B cell (primary cell): ENCODE data around the gene STMN3. TPM values are rescaled to one million over a fixed set of nuclear protein-coding genes. Genes with fewer than 3 reads are reported as not detected.
"Not testable (repeated sequence)": the region's sequence is repeated elsewhere in the genome, so short reads cannot be mapped to it uniquely, and the experiment has no call there.

Experiments
- ATAC-seq: fragments of 200-7000 bp; cut with Tn5 transposase; one replicate; pipeline ENCODE4 v1.10.0; 2021; ENCODE audit warnings: low read depth, mild to moderate bottlenecking, moderate number of reproducible peaks, moderate library complexity
- CTCF ChIA-PET: fragments of 350-600 bp; sonication (Branson Sonifier 250); formaldehyde crosslinking; loops from one replicate; lab custom pipeline; 2021; ENCODE audit warnings: antibody characterized with exemption, inconsistent platforms; lab: Charles Lee
- POLR2A ChIA-PET: fragments of 350-600 bp; sonication (Branson Sonifier 250); formaldehyde crosslinking; loops from one replicate; lab custom pipeline; 2021; ENCODE audit warnings: antibody characterized with exemption; lab: Charles Lee
- DNase-seq: peaks from one replicate; pipeline ENCODE4 v3.0.0; 2013
- H2AFZ ChIP-seq: 2 replicates; pipeline ENCODE4 v1.6.1; 2012; ENCODE audit warnings: mild to moderate bottlenecking, low read depth, low read length; ENCODE audit not compliant: insufficient read depth, poor library complexity, severe bottlenecking
- H3K27ac ChIP-seq, 2 donors: 1 replicate in 1 of 2; 2 replicates in 1 of 2; pipeline ENCODE4 v1.5.1; 2012 to 2013; ENCODE audit warnings: low read length in 2 of 2, mild to moderate bottlenecking in 2 of 2, moderate library complexity in 1 of 2
- H3K27me3 ChIP-seq, 4 experiments: fragments of 200-600 bp in 1 of 4; sonication (generic) in 1 of 4; replicated peaks in 1 of 4; 1 replicate in 2 of 4; 2 replicates in 2 of 4; pipeline versions ENCODE4 v1.6.1 to v1.7.0; 2013 to 2016; ENCODE audit warnings: low read length in 3 of 4, mild to moderate bottlenecking in 2 of 4, mixed read lengths in 1 of 4, moderate library complexity in 1 of 4; ENCODE audit not compliant: insufficient read depth in 4 of 4, control insufficient read depth in 3 of 4; ENCODE audit errors: control extremely low read depth in 1 of 4
- H3K36me3 ChIP-seq, 2 experiments: replicated peaks in 1 of 2; 1 replicate in 1 of 2; 2 replicates in 1 of 2; pipeline versions ENCODE4 v1.6.1 to v1.7.1; 2013; ENCODE audit warnings: low read length in 1 of 2; ENCODE audit not compliant: insufficient read depth in 2 of 2, control insufficient read depth in 1 of 2; ENCODE audit errors: control extremely low read depth in 1 of 2, extremely low read depth in 1 of 2
- H3K4me1 ChIP-seq, 2 donors: fragments of 200-600 bp in 1 of 2; sonication (generic) in 1 of 2; 1 replicate in 1 of 2; 2 replicates in 1 of 2; pipeline versions ENCODE4 v1.5.1 to v1.6.1; 2013 to 2017; ENCODE audit warnings: low read length in 2 of 2; ENCODE audit not compliant: control insufficient read depth in 2 of 2, insufficient read depth in 2 of 2
- H3K4me2 ChIP-seq: replicated peaks from 2 replicates; pipeline ENCODE3; 2012; ENCODE audit warnings: mild to moderate bottlenecking, low read depth, low read length; ENCODE audit not compliant: poor library complexity, severe bottlenecking
- H3K4me3 ChIP-seq, 5 experiments: fragments of 200-600 bp in 1 of 5; sonication (generic) in 1 of 5; 1 replicate in 3 of 5; 2 replicates in 2 of 5; pipeline versions ENCODE4 v1.5.1 to v1.7.0; 2011 to 2016; ENCODE audit warnings: low read length in 4 of 5, mild to moderate bottlenecking in 4 of 5, low read depth in 2 of 5, control low read depth in 1 of 5, moderate library complexity in 1 of 5; ENCODE audit not compliant: insufficient read depth in 1 of 5; ENCODE audit errors: control extremely low read depth in 1 of 5, extremely low read depth in 1 of 5
- H3K79me2 ChIP-seq: fragments of 200-600 bp; sonication (generic); one replicate; pipeline ENCODE4 v1.6.0; 2016; ENCODE audit warnings: low read length; ENCODE audit not compliant: control insufficient read depth, insufficient read depth
- H3K9ac ChIP-seq: fragments of 200-600 bp; sonication (generic); 2 replicates; pipeline ENCODE4 v1.6.1; 2017; ENCODE audit warnings: mild to moderate bottlenecking, low read length, moderate library complexity
- H3K9me3 ChIP-seq, 3 donors: one replicate each; pipeline versions ENCODE4 v1.6.1 to v1.7.1; 2013; ENCODE audit warnings: low read length in 2 of 3; ENCODE audit not compliant: control insufficient read depth in 2 of 3, insufficient read depth in 1 of 3; ENCODE audit errors: control extremely low read depth in 1 of 3
- H4K20me1 ChIP-seq: 2 replicates; pipeline ENCODE4 v1.6.0; 2012; ENCODE audit warnings: mild to moderate bottlenecking, low read length; ENCODE audit not compliant: insufficient read depth, control insufficient read depth, poor library complexity, severe bottlenecking
- H3K27ac Mint-ChIP-seq: one replicate; pipeline ENCODE4 v1.8.0; 2021; ENCODE audit warnings: mixed read lengths
- H3K27me3 Mint-ChIP-seq: one replicate; pipeline ENCODE4 v1.8.0; 2021; ENCODE audit warnings: mixed read lengths
- H3K4me1 Mint-ChIP-seq: one replicate; pipeline ENCODE4 v1.8.0; 2021; ENCODE audit warnings: mixed read lengths
- H3K4me3 Mint-ChIP-seq: one replicate; pipeline ENCODE4 v1.8.0; 2021; ENCODE audit warnings: mixed read lengths
- H3K9me3 Mint-ChIP-seq: one replicate; pipeline ENCODE4 v1.8.0; 2022; ENCODE audit warnings: mixed read lengths; ENCODE audit not compliant: insufficient read depth
- EZH2 ChIP-seq: IDR thresholded peaks from 2 replicates; pipeline ENCODE4 v1.6.1; 2012; ENCODE audit warnings: borderline replicate concordance, low read depth, mild to moderate bottlenecking, moderate library complexity, low read length; ENCODE audit not compliant: insufficient read depth, poor library complexity, severe bottlenecking
- WGBS: methylation state at CpG from one replicate; pipeline ENCODE4 v1.1.5; 2013; ENCODE audit warnings: missing lambda C conversion rate; ENCODE audit not compliant: insufficient coverage; 5-methylcytosine and 5-hydroxymethylcytosine counted together
- intact Hi-C: fragments of 100-400 bp; cut with micrococcal nuclease; formaldehyde crosslinking; loops from one replicate; pipeline ENCODE4 v1.10.0; 2022
- polyA plus RNA-seq: library from polyadenylated mRNA; depleted of rRNA; stranded (reverse); fragments of >200 nt; gene quantifications from 2 replicates; pipeline ENCODE4 v1.2.3, GENCODE V29; 2012
- total RNA-seq, 2 donors: library from RNA; stranded (reverse); fragments of 120-200 nt in 1 of 2; gene quantifications; 1 replicate in 1 of 2; 2 replicates in 1 of 2; pipeline versions ENCODE4 v1.2.3 to v1.2.4, GENCODE V29; 2013 to 2022
- TF ChIP-seq, protein P1 (sequence below): fragments of 200-600 bp; IDR thresholded peaks from one replicate; pipeline ENCODE4 v1.8.0; 2022; ENCODE audit warnings: antibody characterized with exemption, mild to moderate bottlenecking

STMN3 gene
- total and polyA plus RNA-seq, 2 donors (not counting 1 experiment from before 2014, with no cell fraction given), result 35.0 to 59.4 TPM

DNA sequence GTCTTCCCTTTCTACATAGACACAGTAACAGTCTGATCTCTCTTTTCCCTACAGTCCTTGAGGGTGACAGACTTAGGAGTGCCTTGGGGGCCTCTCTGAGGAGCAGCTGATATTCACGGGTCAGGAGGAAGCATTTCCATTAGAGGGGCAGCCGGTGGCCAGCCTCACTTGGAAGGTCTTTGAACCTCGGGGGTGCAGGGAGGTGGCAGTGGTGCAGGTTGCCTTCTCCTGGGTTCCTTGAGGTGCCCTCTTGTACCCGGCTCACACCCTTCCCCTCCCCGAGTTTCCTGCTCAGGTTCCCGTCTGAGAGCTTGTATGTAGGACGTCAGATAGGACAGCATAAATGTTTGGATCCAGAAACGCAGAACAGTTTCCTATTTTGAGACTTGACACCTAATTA, 7.4 kb upstream of the STMN3 start:
- no peak overlapping the region for H3K4me2 ChIP-seq
- ATAC-seq (no peak), DNase-seq (no peak)
- no peaks in the 10 kb centered on the region for H3K9me3 ChIP-seq
- H3K9ac ChIP-seq, result no peak overlapping the region
- Mint-ChIP-seq H3K27me3 (no peaks in the 10 kb centered on the region), H3K4me1 (peaks cover 16% of the 10 kb centered on the region), H3K4me3 (peak overlapping the region; percentile 11), H3K9me3 (no peaks in the 10 kb centered on the region), H3K27ac (no peak overlapping the region)
- POLR2A ChIA-PET, result no interaction called here
- CTCF ChIA-PET, result no interaction called here
- H3K27ac ChIP-seq, result no peak overlapping the region
- H2AFZ ChIP-seq, result no peak overlapping the region
- no peaks in the 10 kb centered on the region for H4K20me1 ChIP-seq
- peaks cover 0 to 6% (median 0%) of the 10 kb centered on the region in 4 experiments for H3K27me3 ChIP-seq
- intact Hi-C loops, result no loop called here
- WGBS, result 89% methylated on average over 5 of the region's 8 CpGs
- no peak for TF ChIP-seq EZH2
- TF ChIP-seq, protein P1, sequence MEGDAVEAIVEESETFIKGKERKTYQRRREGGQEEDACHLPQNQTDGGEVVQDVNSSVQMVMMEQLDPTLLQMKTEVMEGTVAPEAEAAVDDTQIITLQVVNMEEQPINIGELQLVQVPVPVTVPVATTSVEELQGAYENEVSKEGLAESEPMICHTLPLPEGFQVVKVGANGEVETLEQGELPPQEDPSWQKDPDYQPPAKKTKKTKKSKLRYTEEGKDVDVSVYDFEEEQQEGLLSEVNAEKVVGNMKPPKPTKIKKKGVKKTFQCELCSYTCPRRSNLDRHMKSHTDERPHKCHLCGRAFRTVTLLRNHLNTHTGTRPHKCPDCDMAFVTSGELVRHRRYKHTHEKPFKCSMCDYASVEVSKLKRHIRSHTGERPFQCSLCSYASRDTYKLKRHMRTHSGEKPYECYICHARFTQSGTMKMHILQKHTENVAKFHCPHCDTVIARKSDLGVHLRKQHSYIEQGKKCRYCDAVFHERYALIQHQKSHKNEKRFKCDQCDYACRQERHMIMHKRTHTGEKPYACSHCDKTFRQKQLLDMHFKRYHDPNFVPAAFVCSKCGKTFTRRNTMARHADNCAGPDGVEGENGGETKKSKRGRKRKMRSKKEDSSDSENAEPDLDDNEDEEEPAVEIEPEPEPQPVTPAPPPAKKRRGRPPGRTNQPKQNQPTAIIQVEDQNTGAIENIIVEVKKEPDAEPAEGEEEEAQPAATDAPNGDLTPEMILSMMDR, result no peak
- no peak overlapping the region for H3K4me3 ChIP-seq
- peaks cover 18% of the 10 kb centered on the region for H3K79me2 ChIP-seq
- H3K36me3 ChIP-seq, result peaks cover 0 to 17% of the 10 kb centered on the region in 2 experiments
- H3K4me1 ChIP-seq, result peaks cover 12 to 21% of the 10 kb centered on the region in 2 donors

DNA sequence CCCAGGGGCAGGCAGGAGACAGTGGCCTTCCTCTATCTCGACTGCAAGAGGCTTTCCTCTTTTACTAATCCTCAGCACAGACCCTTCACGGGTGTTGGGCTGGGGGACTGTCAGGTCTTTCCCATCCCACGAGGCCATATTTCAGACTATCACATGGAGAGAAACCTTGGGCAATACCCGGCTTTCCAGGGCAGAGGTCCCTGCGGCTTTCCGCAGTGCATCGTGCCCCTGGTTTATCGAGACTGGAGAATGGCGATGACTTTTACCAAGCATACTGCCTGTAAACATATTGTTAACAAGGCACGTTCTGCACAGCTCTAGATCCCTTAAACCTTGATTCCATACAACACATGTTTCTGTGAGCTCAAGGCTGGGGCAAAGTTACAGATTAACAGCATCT, 7.0 kb upstream of the STMN3 start:
- H4K20me1 ChIP-seq, H3K4me2 ChIP-seq, H3K27ac ChIP-seq, DNase-seq, intact Hi-C loops, CTCF ChIA-PET, H3K9ac ChIP-seq, H3K27ac Mint-ChIP-seq, POLR2A ChIA-PET, H3K4me3 ChIP-seq, H3K9me3 Mint-ChIP-seq, ATAC-seq, H3K9me3 ChIP-seq, H3K27me3 Mint-ChIP-seq, H2AFZ ChIP-seq: not testable (repeated sequence)
- WGBS, result 99% methylated on average over 9 of the region's 10 CpGs
- H3K27me3 ChIP-seq, result peaks cover 0 to 11% (median 2%) of the 10 kb centered on the region in 4 experiments
- Mint-ChIP-seq H3K4me1 (peaks cover 16% of the 10 kb centered on the region), H3K4me3 (peak overlapping the region; percentile 98)
- H3K36me3 ChIP-seq, result peaks cover 0 to 15% of the 10 kb centered on the region in 2 experiments
- H3K4me1 ChIP-seq, result peaks cover 12 to 21% of the 10 kb centered on the region in 2 donors
- H3K79me2 ChIP-seq, result peaks cover 18% of the 10 kb centered on the region
